GM12891 (cell line): Measurements from ENCODE around the gene ADGRB3.

Source experiments
- DNase-seq: peaks from one replicate; pipeline ENCODE4 v3.0.0; 2011; ENCODE audit warnings: low spot score; ENCODE audit not compliant: insufficient read length
- FAIRE-seq: peaks from 2 replicates; lab custom pipeline; 2011; peaks lifted over from hg19 to GRCh38; lab: Jason Lieb, UNC
- PAX5 ChIP-seq: IDR thresholded peaks from 2 replicates; pipeline ENCODE4 v1.6.1; 2011; ENCODE audit warnings: low read length, moderate library complexity, mild to moderate bottlenecking; ENCODE audit not compliant: insufficient read depth, severe bottlenecking
- POLR2A ChIP-seq: IDR thresholded peaks from 2 replicates; pipeline ENCODE4 v1.6.1; 2011; ENCODE audit warnings: low read depth, low read length, control low read depth
- POLR2AphosphoS5 ChIP-seq: IDR thresholded peaks from 2 replicates; pipeline ENCODE4 v1.6.1; 2011; ENCODE audit warnings: low read depth, low read length, control low read depth
- POU2F2 ChIP-seq: IDR thresholded peaks from 2 replicates; pipeline ENCODE4 v1.6.1; 2011; ENCODE audit warnings: low read depth, mild to moderate bottlenecking, control low read depth, low read length, moderate library complexity
- SPI1 ChIP-seq: IDR thresholded peaks from 2 replicates; pipeline ENCODE4 v1.6.1; 2011; ENCODE audit warnings: low read depth, low read length, control low read depth
- TAF1 ChIP-seq: IDR thresholded peaks from 2 replicates; pipeline ENCODE4 v1.6.1; 2011; ENCODE audit warnings: low read depth, low read length, control low read depth

The ADGRB3 gene

DNA sequence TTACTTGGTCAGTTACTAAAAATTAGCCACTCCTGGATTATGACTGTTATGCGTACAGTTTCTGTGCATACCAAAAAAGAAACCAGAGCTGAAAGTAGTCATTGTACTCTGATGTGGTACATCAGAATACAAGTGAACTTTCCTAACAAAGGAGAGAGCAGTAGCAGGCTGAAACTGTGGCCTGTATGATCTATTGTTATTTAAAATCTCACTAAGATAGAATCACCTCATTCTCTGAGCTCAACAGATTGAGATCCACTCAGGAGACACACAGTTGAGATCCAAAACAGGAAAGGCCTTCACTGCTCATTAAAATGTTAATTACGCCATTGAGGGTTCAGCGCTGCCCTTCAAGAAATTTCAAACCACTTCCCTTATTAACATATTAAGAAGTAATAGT is 585.3 kb downstream of the ADGRB3 start:
- DNase-seq: no peak
- FAIRE-seq: no peak
- TF ChIP-seq PAX5 (no peak), SPI1 (no peak), POLR2A (no peak), POLR2AphosphoS5 (no peak), TAF1 (no peak), POU2F2 (no peak)

DNA sequence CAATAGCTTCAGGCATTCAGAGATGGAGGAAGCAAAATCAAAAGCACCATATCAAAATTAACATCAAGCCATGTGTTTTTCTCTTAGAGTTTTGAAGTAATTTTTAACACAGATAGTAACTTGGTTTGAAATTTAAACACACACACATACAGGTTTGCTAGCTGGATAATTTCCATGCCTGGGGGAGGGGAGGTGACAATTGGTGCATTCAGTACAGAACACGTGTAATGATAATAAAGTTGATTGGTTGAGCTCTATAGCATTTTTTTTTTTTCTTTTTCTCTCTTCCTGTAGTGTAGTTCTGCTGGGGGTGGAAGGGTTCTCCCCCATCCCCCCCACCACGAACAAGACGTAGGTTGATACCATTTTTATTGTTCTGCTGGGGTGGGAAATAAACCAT is 596.9 kb downstream of the ADGRB3 start:
- DNase-seq (no peak), FAIRE-seq (no peak)
- TF ChIP-seq POLR2A (no peak), SPI1 (no peak)

DNA sequence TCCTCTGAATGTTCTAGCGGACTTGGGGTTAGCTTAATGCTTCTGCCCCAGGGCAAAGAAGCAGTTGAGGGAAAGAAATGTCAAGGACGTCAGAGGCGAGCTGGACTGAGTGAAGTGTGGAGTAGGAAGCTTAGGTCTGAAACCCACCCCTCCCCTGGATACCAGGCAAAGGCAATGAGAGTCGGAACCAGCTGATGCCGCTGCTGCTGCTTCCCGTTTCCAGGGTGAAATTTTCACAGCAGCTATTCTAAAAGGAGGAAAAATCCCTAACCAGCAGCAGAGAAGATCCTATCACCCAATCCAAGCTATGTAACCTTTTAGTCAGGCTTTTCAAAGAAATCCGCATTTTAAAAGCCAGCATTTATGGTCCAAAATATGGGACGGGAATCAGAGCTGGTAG is 597.4 kb downstream of the ADGRB3 start:
- DNase-seq (no peak), FAIRE-seq (no peak)
- TF ChIP-seq POU2F2 (no peak), TAF1 (no peak), POLR2AphosphoS5 (no peak), PAX5 (no peak), POLR2A (no peak), SPI1 (no peak)

DNA sequence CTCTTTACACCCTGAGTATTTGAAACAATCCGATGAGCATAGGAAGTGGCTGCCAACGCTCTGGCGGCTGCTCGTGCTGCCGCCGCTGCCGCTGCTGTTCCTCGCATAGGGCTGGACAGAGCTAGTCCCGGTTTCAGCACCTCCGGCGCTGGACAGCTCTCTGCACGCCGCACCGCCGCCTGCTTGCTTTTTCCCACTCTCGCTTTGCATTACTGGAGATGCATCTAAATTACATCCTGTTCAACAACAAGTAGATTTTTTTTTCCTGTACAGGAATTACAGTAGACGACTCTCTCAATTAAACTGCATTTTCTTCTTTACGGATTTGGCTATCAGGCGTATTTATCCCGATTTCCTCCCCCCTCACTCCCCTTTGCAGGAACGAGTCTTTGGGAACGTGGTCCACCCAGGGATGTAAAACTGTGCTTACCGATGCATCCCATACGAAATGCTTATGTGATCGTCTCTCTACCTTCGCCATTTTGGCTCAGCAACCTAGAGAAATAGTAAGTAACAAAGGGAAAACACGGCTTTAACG is 597.9 kb downstream of the ADGRB3 start:
- TF ChIP-seq SPI1 (no peak), POU2F2 (no peak), TAF1 (no peak), PAX5 (no peak), POLR2A (no peak), POLR2AphosphoS5 (no peak)
- DNase-seq: peak; percentile 15
- FAIRE-seq: peak; percentile 79

DNA sequence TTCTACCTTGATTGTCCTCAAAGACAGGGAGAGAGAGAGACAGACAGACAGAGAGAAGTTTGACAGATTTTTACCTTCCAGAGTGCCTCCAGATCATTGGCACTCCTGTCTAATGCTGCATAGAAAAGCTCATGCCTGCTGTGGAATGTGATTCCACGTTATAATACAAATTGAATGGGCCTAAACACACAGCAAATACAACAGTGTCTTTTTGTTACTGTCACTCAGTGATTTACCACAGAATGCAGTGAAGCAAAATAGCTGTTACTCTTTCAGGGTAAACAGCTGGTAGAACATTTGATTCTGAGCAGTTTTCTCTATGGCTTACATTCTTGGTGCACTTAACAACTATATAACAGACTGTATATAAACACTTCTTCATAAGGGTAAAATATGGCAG is 603.0 kb downstream of the ADGRB3 start:
- FAIRE-seq: no peak
- no peak for TF ChIP-seq POU2F2
- TF ChIP-seq TAF1: no peak
- no peak for TF ChIP-seq SPI1
- no peak for TF ChIP-seq POLR2A
- DNase-seq: no peak

DNA sequence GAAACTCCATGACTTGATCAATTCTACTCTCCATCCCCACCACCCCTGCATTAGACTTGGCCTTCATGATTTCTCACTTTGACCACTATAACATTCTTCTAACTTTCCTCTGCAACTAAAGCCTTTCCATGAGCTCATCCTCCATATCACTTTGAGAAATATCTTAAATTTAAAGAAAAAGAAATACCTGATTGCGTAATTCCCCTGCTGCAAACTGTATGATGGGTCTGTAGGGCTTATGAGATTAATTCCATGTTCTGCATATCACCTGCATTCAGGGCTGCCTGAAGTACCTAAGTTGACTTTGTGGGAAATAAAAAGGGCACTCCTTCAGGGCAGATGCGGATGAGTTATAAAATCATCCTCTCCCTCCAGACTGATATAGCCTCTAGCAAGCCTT is 611.9 kb downstream of the ADGRB3 start:
- FAIRE-seq (no peak), DNase-seq (no peak)
- TF ChIP-seq POU2F2 (no peak), TAF1 (no peak), POLR2AphosphoS5 (no peak), SPI1 (no peak)

DNA sequence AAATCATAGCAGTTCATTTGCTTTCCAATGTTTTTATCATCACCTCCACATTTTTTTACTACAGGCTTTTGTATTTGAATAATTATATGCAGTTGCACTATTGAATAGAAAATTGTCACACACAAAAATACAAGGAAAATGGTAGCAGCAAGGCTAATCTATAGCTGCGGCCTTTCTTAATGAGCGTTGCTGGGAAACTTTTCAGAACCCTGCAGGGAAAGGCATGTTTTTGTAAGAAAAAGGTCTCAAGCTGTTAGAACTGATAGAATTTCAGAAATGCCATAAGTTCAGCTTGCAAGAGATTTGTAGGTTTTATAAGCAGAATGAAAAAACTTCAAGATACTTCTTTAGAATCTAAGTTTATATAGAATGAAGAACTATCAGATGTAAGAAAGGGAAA is 625.9 kb downstream of the ADGRB3 start:
- DNase-seq: no peak

DNA sequence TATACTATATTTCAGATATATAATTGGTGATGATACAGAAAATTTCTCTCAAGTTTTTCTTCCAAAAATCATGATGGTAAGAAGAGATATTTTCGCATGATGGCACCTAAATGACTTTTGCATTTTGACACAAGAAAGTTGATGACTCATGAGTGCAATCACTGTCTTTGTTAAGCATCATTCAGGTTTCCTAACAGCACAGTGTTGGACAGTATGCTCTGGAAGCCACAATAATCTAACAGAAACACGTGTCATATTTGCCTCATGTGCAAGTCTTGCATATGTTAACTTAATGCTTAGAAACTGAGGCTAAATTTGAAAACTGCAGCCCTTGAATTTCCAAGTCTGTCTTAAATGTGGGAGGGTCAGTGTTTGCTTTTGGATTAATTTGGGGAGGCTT is 628.2 kb downstream of the ADGRB3 start:
- FAIRE-seq (no peak), DNase-seq (no peak)
- no peak for TF ChIP-seq TAF1
- TF ChIP-seq SPI1: no peak
- no peak for TF ChIP-seq PAX5
- TF ChIP-seq POLR2AphosphoS5: no peak
- TF ChIP-seq POLR2A: no peak
- no peak for TF ChIP-seq POU2F2

More for the DNA sequence above, 625.9 kb downstream of the ADGRB3 start:
- TF ChIP-seq POLR2A (no peak), TAF1 (no peak), PAX5 (no peak), SPI1 (no peak), POLR2AphosphoS5 (no peak), POU2F2 (no peak)
- no peak for FAIRE-seq

DNA sequence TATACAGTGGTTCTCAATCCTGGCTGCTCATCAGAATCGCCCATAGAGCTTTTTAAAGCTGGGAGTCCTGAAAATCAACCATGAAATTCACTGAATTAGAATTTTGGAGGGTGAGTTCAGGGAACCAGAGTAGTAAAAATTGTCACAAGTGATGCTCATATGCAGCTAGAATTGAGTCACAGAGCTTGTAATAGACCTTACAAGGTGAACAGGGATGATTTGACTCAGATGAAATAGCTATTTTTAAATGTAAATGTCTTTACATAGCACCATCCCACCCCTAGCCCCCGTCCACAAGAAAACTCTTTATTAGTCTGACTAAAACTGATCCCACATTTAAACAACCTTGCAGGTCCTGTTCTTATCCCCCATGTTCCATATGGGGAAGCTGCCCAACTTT is 630.0 kb downstream of the ADGRB3 start:
- TF ChIP-seq POLR2A (no peak), PAX5 (no peak), POU2F2 (no peak), TAF1 (no peak), SPI1 (no peak), POLR2AphosphoS5 (no peak)
- FAIRE-seq (no peak), DNase-seq (no peak)

DNA sequence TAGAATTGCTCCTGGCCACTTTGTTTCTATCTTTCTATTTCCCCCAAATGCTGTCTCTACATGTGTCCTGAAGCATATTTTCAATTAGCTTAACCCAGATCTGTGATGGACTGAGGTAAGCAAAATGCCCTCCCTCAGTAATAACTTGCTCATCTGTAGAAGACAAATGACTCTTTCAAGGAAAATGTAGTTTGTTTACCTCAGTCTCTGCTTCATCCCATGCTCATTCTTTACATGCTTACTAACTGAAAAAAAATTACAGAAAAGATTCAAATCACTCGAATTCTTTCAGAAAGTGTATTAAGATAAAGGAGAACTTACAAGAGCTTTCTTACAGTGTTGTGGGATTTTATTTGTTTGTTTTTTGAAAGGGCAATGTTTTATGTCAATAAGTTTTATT is 630.6 kb downstream of the ADGRB3 start:
- no peak for DNase-seq
- no peak for FAIRE-seq
- TF ChIP-seq POLR2A (no peak), POU2F2 (no peak), POLR2AphosphoS5 (no peak), PAX5 (no peak), SPI1 (no peak), TAF1 (no peak)
